ENCODE data around the gene PHKA2.
"Not testable (repeated sequence)": the region's sequence is repeated elsewhere in the genome, so short reads cannot be mapped to it uniquely, and the experiment has no call there.

The PHKA2 gene

GRCh38 chrX:18871161-18871890, 112.6 kb downstream of the PHKA2 start:
- DNase-seq (ENCODE audit: low read depth in 2 of 2, low spot score in 1 of 2): no peak

DNA sequence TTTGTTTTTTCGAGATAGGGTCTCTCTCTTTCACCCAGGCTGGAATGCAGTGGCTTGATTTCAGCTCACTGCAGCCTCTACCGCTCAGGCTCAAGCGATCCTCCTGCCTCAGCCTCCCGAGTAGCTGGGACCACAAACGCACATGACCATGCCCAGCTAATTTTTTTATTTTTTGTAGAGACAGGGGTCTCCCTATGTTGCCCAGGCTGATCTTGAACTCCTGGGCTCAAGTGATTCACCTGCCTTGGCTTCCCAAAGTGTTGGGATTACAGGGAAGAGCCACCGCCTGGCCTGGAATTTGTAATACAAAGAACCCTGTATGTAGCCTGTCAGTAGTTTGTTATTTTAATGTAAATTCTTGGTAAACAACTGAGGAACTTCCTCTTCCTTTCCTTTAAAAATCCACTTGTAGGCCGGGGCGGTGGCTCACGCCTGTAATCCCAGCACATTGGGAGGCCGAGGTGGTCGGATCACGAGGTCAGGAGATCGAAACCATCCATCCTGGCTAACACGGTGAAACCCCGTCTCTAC, 119.5 kb downstream of the PHKA2 start:
- no peak for DNase-seq (ENCODE audit: low read depth in 2 of 2, low spot score in 1 of 2)

DNA sequence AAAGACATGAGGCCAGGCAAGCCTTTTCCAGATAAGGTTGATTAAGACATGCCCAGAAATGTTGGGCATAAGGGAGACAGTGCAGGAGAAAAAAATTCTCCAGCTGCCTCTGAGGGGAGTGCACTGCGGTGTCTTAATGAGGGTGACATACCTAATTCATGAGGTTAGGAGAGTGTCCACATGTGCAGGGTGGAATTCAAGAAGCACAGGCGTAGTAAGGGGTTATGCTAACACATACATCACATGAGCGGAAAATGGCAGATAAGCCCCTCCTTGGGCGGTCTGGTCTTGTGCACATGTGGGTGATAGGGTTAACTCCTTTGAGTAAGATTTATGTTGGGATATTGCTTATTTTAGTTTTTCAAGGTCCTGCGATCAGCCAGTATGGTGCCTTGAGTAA, 122.4 kb downstream of the PHKA2 start:
- DNase-seq (ENCODE audit: low read depth in 2 of 2, low spot score in 1 of 2): no peak

DNA sequence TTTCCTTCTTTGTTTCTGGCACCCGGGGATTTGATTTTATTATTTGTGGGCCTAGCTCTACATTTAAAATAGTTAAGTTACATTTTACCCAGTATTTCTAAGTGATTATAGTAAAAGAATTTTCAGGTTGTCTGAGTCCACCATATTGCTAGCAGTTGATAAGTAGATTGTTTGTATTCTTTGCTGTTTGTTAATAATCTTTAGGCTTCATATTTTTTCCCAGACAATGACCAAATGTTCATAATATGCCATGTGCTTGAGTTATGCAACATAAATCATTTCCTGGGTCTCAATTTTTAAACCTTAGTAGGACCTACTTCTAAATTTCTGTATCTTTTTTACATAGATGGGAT, 127.3 kb downstream of the PHKA2 start:
- DNase-seq (ENCODE audit: low read depth in 2 of 2, low spot score in 1 of 2): no peak

DNA sequence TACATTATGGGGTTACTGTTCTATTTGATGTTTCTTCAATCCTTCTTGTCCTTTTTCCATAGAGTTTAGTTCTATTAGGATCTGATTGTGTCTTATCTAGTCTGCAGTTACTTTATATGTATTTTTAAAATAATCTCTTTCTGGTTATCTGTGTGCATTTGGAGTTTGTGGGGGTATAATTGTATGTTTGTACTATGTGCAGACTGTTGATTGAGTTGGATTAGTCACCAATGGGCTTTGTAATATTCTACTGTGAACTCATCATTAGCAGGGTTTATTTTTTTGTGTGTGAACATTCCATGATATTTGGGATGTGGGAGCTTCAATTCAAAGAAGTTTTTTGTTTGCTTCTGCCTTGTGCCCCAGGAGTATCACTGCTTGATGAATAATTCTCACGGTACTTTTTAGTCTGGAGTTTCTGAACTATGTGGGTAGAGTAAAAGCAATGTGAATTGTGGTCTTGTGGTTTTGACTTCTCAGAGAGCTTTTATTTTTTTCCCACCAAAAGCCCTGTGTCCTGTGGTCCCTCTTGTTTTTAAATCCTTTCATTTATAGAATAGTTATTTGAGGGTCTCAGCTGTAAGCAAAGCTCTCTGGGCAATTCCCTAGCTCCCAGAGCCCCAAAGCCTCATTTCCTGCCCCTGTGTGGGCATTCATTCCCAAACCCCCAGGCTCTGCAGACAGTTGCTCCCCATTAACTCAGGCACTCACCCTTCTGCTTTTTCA, 127.8 kb downstream of the PHKA2 start:
- no peak for DNase-seq (ENCODE audit: low read depth in 2 of 2, low spot score in 1 of 2)

DNA sequence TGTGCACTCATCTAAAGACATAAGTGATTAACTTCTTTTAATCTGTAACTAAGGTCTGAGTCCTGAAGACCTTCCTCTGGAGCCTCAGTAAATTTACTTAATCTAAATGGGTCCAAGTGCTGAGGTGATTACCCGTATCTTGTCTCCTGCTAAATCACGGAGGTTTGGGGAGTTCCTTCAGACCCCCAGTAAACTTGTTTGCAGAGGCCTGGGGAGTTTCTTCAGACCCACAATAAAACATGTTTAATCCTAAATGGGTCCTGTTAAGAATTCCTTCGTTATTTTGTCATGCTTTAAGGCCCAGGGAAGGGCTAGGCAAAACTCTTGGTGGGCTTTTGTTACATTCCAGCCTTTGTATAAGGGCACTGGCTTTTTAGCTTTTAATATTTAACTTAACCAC, 136.0 kb downstream of the PHKA2 start:
- DNase-seq (ENCODE audit: low read depth in 2 of 2, low spot score in 1 of 2): not testable (repeated sequence)

All from stimulated activated CD8-positive, alpha-beta memory T cell treated with anti-CD3 and anti-CD28 coated beads, Interleukin-4, amount 100 ng/mL, for 1 hour (primary cell).